GM21786 (cell line): ENCODE data around the gene DUX4.
A peak's percentile ranks its signal among the peaks of the same experiment; 100 is the strongest.
"Not testable (repeated sequence)": the region's sequence is repeated elsewhere in the genome, so short reads cannot be mapped to it uniquely, and the experiment has no call there.

ENCODE experiments used
- ATAC-seq: cut with Tn5 transposase; IDR thresholded peaks from one replicate; pipeline ENCODE4 v1.9.1; 2021; ENCODE audit not compliant: unreplicated experiment

The DUX4 gene

GRCh38 chr4:190173428-190173827 lies at the start of gene DUX4:
TSS of gene DUX4 (plus strand) at chr4:190173774. CDS start at chr4:190173774, 0 bp downstream.
- ATAC-seq, result not testable (repeated sequence)

GRCh38 chr4:190175436-190175835 lies 1.9 kb downstream of the DUX4 start:
- ATAC-seq, result not testable (repeated sequence)

- ATAC-seq, result not testable (repeated sequence)
Measured at GRCh38 chr4:190177727-190178605, 4.4 kb downstream of the DUX4 start.

GRCh38 chr4:190178606-190178990 lies 5.0 kb downstream of the DUX4 start:
- not testable (repeated sequence) for ATAC-seq

- peak; percentile 46 for ATAC-seq
Measured at GRCh38 chr4:190179030-190179739, 5.6 kb downstream of the DUX4 start.

- ATAC-seq, result peak; percentile 23
Measured at GRCh38 chr4:190179740-190180094, 6.1 kb downstream of the DUX4 start.

- not testable (repeated sequence) for ATAC-seq
Measured at GRCh38 chr4:190180947-190181346, 7.4 kb downstream of the DUX4 start.

- not testable (repeated sequence) for ATAC-seq
Measured at GRCh38 chr4:190181481-190182100, 8.0 kb downstream of the DUX4 start.

- not testable (repeated sequence) for ATAC-seq
Measured at GRCh38 chr4:190203510-190203909, 29.9 kb downstream of the DUX4 start.
